Bone marrow (tissue), 2 donors: ENCODE data around the gene FCER2.

Source experiments
- DNase-seq, 2 donors: peaks; one replicate each; lab custom pipeline; 2025; lab: John Stamatoyannopoulos, UW

FCER2 gene

DNA sequence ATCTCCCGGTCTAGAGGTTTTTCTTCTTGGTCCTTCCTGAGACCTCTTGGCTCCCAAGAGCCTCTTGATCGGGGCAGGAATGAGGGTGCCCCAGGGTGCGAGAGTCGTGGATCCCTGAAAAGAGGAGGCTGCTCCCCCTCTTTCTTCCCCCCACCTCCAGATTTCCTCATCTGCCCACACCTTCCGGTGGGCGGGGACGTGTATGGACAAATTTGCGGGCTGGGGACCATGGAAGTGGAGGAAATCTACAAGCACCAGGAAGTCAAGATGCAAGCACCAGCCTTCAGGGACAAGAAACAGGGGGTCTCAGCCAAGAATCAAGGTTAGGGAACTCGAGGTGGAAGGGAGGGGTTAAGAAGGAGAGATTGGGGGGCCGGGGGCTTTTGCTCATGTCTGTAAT, 25.1 kb downstream of the FCER2 start, which contains the start of gene MCEMP1:
Gene MCEMP1 (plus strand): TSS at position 237 of the 400 bp plus-strand sequence. CDS start 31 bp downstream, at position 268.
- DNase-seq, result peak in 1 of 2 donors; percentile 25

DNA sequence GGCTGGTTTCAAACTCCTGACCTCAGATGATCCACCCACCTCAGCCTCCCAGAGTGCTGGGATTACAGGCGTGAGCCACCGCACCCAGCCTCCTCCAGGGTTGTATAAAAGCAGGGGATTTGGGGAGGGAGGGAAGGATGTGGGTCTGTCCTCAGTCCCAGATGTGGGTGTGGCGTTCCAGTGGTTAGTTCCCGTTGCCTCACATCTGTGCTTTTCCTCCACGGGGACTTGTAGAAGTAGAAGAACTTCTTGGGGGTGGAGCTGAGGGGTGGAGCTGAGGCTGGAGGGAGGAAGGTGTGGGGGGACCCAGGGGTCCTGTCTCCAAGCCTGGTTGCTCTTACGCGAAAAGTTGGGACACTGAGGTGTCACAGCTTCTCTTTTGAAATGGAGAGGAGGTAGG, 25.6 kb downstream of the FCER2 start:
- no peak for DNase-seq

DNA sequence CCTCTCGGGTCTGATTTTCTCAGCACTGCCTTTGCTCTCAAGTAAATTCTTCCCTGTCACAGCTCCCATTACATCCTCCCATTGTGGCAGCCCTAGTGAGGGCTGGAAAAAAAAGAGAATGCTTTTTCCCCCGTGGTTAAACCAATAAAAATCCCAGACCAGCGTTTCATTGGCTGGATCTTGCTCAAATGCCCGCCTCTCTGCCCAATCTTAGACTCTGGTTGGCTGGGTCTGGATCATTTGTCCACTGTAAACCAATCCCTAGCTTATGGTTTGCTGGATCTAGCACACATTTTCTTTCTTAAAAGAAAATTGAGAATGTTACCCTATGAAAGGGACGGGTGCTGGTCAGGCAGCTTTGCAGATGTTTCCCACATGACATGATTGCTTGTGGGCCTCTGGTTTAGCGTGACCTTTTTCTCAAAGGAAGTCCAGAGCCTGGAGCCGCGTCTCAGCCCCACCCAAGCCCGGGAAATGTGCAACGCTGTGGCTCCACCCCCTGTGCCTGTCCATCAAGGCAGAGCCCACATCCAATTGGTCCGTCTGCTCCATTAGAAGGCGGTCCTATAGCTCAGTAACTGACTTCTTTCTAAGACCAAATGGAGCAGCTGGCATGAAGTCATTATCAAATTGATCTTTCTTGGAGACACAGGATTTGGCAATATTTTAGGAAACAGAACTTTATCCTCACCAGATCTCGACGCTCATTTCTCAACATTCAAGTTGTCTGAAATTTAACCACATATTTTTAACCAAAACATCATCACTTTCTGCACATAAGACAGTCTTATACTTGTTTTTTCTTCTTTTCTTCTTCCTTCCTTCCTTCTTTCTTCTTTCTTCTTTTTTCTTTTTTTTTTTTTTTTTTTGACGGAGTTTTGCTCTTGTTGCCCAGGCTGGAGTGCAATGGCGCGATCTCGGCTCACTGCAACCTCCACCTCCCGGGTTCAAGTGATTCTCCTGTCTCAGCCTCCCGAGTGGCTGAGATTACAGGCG, 27.6 kb downstream of the FCER2 start:
- peak in 1 of 2 donors; percentile 64 for DNase-seq

DNA sequence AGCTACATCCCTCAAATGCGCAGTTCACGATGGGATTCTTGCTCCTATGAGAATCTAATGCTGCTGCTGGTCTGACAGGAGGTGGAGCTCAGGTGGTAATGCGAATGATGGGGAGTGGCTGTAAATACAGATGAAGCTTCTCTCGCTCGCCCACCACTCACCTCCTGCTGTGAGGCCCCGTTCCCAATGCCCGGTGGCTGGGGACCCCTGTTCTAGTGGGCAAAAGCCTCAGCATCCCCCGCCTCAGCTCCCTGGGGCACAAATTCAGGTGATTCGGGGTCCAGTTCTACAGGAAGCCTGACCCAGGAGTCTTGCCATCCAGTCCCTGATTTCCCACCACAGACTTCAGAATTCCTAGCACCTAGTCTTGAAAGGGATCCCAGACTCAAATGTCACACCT, 29.4 kb downstream of the FCER2 start:
- DNase-seq, result no peak

DNA sequence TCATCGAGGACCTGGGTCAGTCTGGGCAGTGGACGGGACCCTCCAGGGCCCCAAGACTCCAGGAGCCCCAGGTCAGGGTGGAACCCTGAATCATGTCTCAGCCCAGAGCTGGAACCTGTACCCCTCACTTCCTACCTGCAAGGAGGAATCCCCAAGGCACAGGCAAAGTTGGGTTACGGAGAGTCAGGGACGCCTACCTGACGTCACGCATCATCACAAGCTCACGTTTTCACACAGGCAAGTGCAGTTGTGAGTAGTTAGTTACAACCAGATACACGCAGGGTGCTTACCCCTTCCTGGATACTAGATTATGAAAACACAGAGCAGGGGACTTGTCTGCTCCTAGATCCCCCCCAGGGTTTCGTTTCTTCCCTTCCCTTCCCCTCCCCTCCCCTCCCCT, 31.1 kb downstream of the FCER2 start:
- DNase-seq, result no peak

DNA sequence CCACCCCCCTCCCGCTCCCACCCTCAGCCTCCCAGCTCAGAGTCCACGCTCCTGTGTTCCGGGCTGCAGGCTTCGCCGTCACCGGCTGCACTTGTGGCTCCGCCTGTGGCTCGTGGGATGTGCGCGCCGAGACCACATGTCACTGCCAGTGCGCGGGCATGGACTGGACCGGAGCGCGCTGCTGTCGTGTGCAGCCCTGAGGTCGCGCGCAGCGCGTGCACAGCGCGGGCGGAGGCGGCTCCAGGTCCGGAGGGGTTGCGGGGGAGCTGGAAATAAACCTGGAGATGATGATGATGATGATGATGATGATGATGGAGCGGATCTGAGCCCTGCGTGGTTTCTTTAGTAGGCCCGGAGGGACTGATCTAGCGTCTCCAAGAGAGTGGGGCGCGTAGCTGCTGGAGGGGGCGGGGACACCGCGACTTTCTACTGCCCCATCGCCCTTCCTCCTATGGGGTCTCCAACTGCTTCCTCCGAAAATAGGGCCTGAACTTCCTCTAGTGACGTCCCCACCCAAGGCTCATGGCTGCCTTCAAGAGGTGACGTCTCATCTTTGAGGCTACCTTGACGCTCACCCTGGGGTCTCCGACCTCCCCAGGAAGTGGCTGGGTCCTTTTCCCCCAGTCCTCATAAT, 31.7 kb downstream of the FCER2 start:
- DNase-seq, result peak in 1 of 2 donors; percentile 13

DNA sequence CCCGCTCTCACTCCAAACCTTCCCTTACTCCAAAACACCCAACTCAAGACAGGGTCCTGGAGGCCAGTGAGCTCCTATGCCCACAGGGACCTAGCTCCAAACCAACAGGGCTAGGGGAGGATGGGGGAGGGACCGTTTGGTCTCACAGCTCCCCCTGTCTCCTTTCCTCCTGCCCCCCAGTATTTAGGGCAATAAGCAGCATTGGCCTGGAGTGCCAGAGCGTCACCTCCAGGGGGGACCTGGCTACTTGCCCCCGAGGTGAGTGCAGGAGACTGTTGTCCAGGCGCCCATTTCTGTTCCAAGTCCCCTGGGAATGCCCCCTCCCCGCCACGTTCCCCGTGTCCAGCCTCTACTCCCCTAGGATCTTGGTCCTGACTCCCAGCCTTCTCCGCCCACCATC, 32.3 kb downstream of the FCER2 start:
- DNase-seq, result no peak

DNA sequence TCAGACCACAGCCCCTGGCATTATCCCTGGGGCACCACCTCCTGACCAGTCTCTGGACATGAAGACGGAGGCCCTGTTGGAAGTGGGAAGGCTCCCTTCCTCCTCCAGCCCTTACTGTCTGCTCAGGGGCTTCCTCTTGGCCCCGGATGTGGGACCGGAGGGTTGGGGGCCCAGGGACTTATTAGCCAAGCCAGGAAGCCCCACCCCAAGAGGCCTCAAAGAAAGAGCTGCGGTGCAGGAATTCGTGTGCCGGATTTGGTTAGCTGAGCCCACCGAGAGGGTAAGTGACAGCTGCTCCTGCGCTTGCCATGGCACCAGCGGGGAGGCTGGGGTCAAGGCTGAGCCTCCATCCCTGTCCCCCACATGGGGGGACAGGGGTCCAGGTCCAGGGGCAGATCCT, 33.1 kb downstream of the FCER2 start, which contains the start of gene RETN:
Gene RETN (plus strand): TSS at position 208 of the 400 bp plus-strand sequence. CDS start 278 bp downstream, outside the sequence.
- DNase-seq, result no peak

DNA sequence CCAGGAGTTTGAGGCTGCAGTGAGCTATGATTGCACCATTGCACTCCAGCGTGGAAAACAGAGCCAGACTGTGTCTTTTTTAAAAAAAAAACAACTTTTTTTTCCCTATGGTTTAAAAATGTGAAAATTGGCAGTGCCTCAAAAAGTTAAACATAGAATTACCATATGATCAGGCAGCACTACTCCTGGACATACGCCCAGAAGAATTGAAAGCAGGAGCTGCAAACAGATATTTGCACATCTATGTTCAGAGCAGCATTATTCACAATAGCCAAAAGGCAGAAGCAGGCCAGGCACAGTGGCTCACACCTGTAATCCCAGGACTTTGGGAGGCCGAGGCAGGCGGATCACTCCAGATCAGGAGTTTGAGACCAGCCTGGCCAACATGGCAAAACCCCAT, 36.9 kb downstream of the FCER2 start:
- no peak for DNase-seq

DNA sequence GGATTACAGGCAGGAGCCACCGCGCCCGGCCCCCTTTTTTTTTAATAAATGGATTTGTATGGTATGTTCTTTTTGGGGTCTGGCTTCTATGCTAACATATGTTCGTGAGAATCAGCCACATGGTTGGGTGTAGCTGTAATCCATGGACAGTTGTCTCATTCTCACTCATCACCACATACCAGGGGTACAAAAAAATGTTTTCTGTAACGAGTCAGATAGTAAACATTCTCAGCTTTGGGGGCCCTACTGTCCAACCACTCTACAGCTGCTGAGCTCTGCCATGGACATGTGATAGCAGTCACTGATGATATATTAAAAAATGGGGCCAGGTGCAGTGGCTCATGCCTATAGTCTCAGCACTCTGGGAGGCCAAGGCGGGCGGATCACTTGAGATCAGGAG, 38.2 kb downstream of the FCER2 start:
- DNase-seq, result no peak

DNA sequence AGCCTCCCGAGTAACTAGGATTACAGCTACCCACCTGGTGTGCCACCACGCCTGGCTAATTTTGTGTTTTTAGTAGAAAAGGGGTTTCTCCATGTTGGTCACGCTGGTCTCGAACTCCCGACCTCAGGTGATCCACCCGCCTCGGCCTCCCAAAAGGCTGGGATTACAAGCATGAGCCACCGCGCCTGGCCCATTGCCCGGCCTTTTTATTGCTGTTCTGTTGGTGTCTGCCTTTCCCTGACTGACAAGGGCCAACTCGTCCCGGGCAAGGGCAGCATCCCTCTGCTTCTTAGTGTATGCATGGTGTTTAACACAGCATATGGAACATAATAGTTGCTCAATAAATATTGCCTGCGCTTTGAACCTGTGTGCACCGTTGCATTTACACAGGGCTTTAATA, 39.3 kb downstream of the FCER2 start:
- no peak for DNase-seq

DNA sequence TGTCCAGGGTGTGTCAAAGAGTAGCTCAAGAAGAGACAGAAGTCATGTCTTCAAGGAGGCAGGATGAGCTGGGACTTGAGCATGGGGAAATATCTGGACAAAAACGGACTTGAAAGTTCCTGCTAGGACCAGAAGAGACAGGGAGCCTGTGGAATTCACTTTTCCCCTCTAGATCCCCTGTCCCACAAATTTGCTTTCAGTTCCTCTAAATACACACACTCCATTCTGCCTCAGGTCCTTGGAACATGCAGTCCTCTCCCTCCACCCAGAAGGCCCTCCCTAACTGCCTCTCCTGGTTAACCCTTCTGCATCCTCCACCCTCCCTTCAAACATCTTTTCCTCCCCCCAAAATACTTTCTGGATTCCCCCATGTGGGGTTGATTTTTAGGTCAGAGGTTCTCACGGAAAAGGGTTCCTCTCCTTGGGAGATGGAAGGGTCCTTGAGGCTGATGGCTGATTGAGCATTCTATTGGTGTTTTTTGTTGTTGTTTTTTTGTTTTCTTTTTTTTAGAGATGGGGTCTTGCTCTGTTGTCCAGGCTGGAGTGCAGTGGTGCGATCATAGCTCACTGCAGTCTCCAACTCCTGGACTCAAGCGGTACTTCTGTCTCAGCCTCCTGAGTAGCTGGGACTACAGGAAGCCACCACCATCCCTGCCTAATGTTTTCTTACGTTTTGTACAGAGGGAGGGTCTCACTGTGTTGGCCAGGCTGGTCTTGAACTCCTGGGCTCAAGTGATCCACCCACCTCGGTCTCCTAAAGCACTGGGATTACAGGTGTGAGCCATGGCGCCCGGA, 40.0 kb downstream of the FCER2 start:
- DNase-seq, result no peak

DNA sequence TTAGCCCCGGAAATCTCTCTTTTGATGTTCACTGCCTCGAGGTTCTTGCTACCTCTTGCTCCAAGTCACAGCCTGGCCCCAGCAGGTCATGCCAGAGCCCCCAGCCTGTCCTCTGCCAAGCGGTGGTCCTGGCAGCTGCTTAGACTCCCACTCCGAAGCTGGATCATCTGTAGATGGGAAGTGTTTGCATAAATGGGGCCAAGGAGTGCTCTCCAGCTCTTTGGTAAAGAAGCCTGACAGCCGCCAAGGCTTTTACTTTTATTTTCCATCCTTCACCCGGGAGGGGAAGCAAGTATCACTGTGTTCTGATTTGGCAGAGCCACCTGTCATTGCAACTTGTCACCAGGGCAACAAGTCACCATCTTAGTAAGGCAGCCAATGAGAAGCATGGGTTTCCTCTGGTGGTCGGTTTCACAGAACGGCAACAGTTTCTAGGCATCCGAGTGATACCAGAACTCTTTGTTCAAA, 43.7 kb downstream of the FCER2 start:
- no peak for DNase-seq

DNA sequence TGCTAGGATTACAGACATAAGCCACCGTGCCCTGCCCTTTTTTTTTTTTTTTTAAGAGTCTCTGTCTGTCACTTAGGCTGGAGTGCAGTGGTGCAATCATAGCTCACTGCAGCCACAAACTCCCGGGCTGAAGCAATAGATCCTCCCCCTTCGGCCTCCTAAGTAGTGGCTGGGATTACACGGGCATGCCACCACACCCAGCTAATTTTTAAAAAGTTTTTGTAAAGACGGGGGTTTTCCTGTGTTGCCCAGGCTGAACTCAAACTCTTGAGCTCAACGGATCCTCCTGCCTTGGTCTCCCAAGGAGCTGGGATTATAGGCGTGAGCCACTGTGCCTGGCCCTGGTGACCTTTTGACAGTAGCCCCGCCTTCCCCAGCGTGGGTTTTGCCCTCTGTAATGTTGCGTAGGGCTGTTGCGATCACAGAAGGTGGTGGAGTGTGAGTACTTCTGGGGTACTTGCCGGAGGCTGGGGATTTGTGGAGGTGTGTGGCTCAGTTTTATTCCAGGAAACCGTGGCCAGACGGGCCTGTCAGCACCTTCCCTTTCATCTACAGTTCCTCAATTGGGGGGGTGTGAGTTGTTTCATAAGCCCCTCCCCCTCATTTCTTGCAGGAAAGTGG, 44.7 kb downstream of the FCER2 start:
- peak in 1 of 2 donors; percentile 56 for DNase-seq

DNA sequence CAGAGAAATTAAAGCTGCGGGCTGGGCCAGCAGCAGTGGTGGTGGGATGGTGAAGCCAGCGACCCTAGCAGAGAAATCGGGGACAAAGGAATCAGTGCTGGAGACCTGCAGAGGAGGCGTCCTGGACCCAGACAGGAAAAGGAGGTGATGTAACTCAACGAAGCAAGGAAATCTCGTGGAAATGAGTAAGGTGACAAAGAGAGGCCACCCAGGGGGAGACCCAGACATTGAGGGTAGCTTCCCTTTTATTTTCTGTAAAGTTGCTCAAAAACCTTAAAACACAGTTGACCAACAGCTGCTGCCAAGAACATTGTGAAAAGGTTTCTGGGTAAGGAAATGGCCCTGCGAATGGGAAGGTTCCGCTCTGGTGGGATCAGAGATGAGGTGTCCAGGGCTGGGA, 46.4 kb downstream of the FCER2 start:
- peak in 1 of 2 donors; percentile 43 for DNase-seq

DNA sequence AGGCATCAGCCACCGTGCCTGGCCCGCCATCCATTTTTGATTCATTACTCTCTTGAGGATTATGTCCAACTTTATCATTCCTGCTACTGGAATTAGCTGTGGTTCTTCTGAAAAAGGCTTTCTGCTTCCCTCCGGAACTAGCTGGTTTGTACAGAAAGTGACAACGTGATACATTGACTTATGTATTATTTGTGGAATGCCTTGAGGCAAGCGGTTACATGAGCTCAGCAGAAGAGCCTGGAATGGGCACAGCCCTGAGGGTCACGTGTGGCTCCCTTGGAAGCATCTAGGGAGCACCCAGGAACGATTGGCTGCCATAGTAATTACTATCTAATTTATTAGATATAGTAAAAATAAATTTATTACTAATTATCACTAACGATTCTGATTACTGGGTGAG, 47.5 kb downstream of the FCER2 start:
- DNase-seq, result no peak

DNA sequence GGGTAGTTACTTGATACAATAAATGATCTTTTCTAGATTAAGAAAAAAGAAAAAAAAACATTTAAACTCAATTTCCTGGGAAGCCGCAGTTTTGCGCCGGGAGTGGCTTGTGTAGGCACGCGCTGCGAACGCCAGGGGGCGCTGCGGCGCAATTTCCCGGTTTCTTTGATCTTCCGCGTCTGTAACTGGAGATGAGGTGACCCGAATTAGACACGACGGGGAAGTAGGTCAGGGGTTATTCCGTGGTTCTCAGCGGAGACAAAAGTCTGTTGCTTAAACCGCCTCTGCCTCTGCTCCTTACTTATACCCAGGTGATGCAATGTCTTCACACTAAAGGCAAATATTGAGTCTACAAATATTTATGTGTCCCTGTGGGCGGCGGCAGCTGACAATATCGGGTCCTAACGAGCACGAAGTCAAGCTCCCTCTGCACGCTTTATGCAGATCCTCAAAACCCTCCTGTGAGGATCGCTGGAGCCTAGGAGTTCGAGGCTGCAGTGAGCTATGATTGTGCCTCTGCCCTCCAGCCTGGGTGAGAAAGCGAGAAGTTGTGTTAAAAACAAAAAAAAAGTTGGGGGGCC, 49.8 kb downstream of the FCER2 start:
- peak; percentile 69 to 83 for DNase-seq

DNA sequence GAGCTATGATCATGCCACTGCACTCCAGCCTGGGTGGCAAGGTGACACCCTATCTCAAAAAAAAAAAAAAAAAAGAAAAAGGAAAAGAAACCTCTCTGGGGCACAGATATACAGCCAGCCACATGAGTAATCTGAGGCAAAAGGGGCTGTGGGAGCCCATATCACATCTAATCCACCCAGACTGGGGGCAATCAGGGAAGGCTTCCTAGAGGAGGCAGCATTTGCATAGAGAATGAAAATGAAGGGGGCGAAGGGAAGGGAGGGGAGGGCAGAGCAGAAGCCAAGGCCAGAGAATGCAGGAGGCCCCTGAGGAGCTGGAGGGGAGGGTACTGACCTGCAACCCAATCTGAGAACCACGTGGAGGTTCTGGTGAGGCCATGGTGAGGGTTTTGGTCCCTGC, 51.8 kb downstream of the FCER2 start:
- no peak for DNase-seq

DNA sequence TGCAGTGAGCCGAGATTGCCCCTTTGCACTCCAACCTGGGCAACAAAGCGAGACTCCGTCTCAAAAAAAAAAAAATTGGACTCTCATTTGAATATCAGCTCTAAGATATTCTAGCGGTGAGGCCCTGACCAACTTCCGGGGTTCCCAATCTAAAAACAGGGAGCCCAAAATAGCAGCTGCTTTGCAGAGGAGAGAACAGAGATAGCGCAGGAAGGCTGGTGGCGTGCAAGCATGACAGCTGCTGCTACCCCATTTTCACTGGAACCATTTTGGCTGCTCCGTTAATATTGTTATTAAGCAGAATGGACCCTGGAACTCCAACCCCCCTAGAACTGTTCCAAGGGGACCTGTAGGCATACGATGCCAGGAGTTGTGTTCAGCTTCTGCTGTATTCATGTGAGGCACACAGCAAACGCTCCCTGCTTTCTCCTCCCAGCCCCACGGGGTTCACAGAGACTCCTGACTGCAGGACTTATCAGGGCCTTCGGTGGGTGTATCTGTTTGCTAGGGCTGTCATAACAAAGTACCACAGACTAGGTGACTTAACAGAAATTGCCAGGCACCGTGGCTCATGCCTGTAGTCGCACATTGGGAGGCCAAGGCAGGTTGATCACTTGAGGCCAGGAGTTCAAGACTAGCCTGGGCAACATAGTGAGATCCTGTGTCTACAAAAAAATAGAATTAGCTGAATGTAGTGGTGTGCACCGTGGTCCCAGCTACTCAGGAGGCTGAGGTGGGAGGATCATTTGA, 53.5 kb downstream of the FCER2 start:
- no peak for DNase-seq

DNA sequence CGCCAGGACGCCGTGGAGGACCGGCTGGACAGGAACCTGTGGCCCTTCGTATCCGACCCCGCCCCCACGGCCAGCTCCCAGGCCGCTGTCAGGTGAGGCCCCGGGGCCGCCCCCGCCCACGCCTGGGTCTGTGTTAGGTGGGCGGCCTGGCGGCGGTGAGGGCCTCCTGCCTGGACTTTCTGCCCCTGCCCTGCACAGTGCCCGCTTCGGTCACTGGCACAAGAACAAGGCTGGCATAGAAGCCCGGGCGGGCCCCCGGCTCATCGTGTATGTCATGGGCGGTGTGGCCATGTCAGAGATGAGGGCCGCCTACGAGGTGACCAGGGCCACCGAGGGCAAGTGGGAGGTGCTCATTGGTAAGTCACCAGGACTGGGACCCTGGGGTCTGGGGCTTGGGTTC, 54.8 kb downstream of the FCER2 start:
- no peak for DNase-seq

DNA sequence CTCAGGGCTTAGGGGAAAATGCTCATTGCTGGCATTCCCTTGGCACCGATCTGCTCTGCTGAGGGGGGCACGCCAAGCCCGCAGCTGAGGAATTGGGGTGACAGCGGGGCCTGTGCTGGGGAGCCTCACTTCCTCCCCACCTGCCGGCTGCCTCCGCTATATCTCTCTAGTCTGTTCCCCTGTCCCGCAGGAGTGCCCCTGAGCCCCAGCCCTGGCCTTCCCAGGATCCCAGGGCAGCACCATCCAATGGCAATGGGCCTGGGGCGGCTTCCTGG, 55.6 kb downstream of the FCER2 start:
- DNase-seq, result no peak
